Left lung (tissue), 10 donors: ENCODE data around the gene DNMT3A. TPM values are rescaled to one million over a fixed set of nuclear protein-coding genes. Genes with fewer than 3 reads are reported as not detected.

Experiments
- ATAC-seq: fragments of 200-7000 bp; cut with Tn5 transposase; one replicate; pipeline ENCODE4 v1.9.1; 2020; ENCODE audit warnings: moderate library complexity
- DNase-seq, 4 donors: peaks; one replicate each; pipeline ENCODE4 v3.0.0-alpha.2; 2013 to 2020
- H3K27ac ChIP-seq, 2 donors: fragments of 200-600 bp; sonication (generic) in 1 of 2; one replicate each; pipeline versions ENCODE4 v1.5.0 to v1.8.0; 2020 to 2021
- H3K27me3 ChIP-seq, 2 donors: fragments of 200-600 bp; sonication (generic) in 1 of 2; one replicate each; pipeline versions ENCODE4 v1.5.0 to v1.8.0; 2020 to 2021
- H3K36me3 ChIP-seq, 2 donors: fragments of 200-600 bp; sonication (generic) in 1 of 2; one replicate each; pipeline versions ENCODE4 v1.5.0 to v1.8.0; 2020 to 2021
- H3K4me1 ChIP-seq, 2 donors: fragments of 200-600 bp; one replicate each; pipeline ENCODE4 v1.8.0; 2021
- H3K4me3 ChIP-seq, 2 donors: fragments of 200-600 bp; sonication (generic) in 1 of 2; one replicate each; pipeline versions ENCODE4 v1.5.0 to v1.8.0; 2020 to 2021; ENCODE audit warnings: mild to moderate bottlenecking in 1 of 2
- H3K9me3 ChIP-seq, 2 donors: fragments of 200-600 bp; sonication (generic) in 1 of 2; one replicate each; pipeline versions ENCODE4 v1.5.0 to v1.8.0; 2020 to 2021
- CTCF ChIP-seq, 2 donors: fragments of 200-600 bp; sonication (generic) in 1 of 2; IDR thresholded peaks; one replicate each; pipeline versions ENCODE4 v1.5.0 to v1.8.0; 2021; ENCODE audit warnings: antibody characterized with exemption in 2 of 2
- intact Hi-C, 2 donors: fragments of 100-400 bp; cut with DNase I; formaldehyde crosslinking; loops; one replicate each; pipeline versions ENCODE4 v1.11.2 to v1.14.2; 2022
- polyA plus RNA-seq, 6 donors: library from polyadenylated mRNA; unstranded; fragments of 120-200 nt; gene quantifications; one replicate each; pipeline ENCODE4 v1.2.1, GENCODE V29; 2013; ENCODE audit not compliant: insufficient read length in 6 of 6
- total RNA-seq, 2 donors: library from RNA; stranded (reverse); fragmentation: NEBNext Ultra II Directional; extraction: Animal tissue kit (Norgen Biotek cat#: 25700); gene quantifications; one replicate each; pipeline ENCODE4 v1.2.1, GENCODE V29; 2021
- donor health status: DM: no; HTN: yes; CAD: no.
- donor health status: DM: no; HTN: no; CAD: no.

The DNMT3A gene
- total and polyA plus RNA-seq, 8 donors = 37.5 to 123 (median 100) TPM

- Histone ChIP-seq H3K4me1 (peaks cover 15 to 37% of the 10 kb centered on the region in 2 donors), H3K4me3 (no peak overlapping the region), H3K27ac (peak overlapping the region in 1 of 2 donors; percentile 18), H3K9me3 (no peaks in the 10 kb centered on the region), H3K36me3 (no peaks in the 10 kb centered on the region), H3K27me3 (no peaks in the 10 kb centered on the region)
- no peak for TF ChIP-seq CTCF (IDR thresholded peaks at IDR 0.05)
- no peak for ATAC-seq
- no peak for DNase-seq
- intact Hi-C loops = no loop called here
Observed at GRCh38 chr2:25293145-25293544, 48.6 kb downstream of the DNMT3A start.

DNA sequence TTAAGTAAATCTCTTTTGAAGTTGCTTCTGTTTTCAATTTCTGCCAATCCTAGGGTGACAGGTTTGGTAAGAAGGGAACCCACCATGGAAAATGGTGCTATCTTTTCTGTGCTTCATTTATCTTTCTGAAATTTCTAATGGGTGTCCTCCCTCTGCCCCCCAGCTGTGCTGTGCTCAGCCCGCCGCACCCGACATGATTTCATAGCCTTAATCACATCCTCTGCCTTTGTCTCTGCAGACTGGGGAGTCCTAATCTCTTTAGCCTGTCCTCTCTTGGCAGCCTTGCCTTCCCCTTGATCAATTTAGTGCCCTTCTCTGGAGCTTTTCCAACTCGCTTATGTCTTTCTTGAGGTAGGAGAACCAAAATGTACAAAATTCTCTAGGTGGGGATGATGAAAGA is 49.3 kb downstream of the DNMT3A start:
- no peak for TF ChIP-seq CTCF (IDR thresholded peaks at IDR 0.05)
- no peak overlapping the region for H3K27ac ChIP-seq
- H3K4me1 ChIP-seq = peaks cover 15 to 37% of the 10 kb centered on the region in 2 donors

DNA sequence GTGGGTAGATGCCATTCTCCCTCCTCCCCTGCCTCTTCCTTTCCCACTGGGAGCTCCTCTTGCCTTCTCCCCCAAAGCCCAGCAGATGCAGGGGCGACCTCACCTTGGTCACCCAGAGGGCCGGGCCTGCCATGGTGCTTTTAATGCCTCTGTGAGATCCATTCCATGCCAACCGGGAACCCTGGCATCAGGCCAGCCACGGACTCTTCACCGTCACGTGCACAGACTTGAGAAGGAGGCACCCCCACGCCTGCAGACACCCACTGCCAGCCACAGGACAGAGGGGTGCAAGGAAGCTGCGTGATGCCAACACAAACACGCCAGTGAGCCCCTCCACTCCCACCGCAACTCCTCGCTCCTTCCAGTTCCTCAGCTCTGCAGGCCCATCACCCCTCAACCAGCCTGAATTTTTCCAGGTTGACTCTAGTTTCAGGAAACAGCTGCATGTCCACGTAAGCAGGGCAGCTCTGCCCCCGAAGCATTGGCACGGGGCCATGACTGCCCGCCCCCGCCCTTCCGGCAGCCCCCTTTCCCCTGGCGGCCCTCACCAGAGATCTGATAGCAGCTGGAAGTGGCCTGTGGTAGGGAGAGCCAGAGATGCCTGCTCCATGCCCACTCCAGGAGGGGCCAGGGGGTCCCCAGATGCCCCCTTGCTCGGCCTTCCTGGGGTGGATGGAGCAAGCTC is 50.8 kb downstream of the DNMT3A start:
- Histone ChIP-seq H3K27ac (peak overlapping the region in 1 of 2 donors; percentile 55), H3K36me3 (no peaks in the 10 kb centered on the region), H3K27me3 (no peaks in the 10 kb centered on the region), H3K4me1 (peaks cover 15 to 42% of the 10 kb centered on the region in 2 donors), H3K9me3 (no peaks in the 10 kb centered on the region), H3K4me3 (no peak overlapping the region)
- DNase-seq (peak in 1 of 4 donors; percentile 69), ATAC-seq (no peak)
- no peak for TF ChIP-seq CTCF (IDR thresholded peaks at IDR 0.05)
- intact Hi-C loops = no loop called here

More for the DNA sequence above, 49.3 kb downstream of the DNMT3A start:
- Histone ChIP-seq H3K27me3 (no peaks in the 10 kb centered on the region), H3K9me3 (no peaks in the 10 kb centered on the region), H3K4me3 (no peak overlapping the region), H3K36me3 (no peaks in the 10 kb centered on the region)
- intact Hi-C loops = no loop called here
- ATAC-seq = no peak
- DNase-seq = peak in 1 of 4 donors; percentile 25

- no peak for DNase-seq
- Histone ChIP-seq H3K4me1 (peaks cover 0 to 32% of the 10 kb centered on the region in 2 donors), H3K36me3 (peaks cover 0 to 9% of the 10 kb centered on the region in 2 donors), H3K27ac (peak overlapping the region in 1 of 2 donors; percentile 59), H3K27me3 (no peaks in the 10 kb centered on the region), H3K9me3 (no peaks in the 10 kb centered on the region), H3K4me3 (no peak overlapping the region)
- TF ChIP-seq CTCF (IDR thresholded peaks at IDR 0.05) = no peak
- intact Hi-C loops = no loop called here
- no peak for ATAC-seq
Observed at GRCh38 chr2:25286723-25287483, 54.8 kb downstream of the DNMT3A start.

- Histone ChIP-seq H3K27me3 (no peaks in the 10 kb centered on the region), H3K4me1 (peaks cover 0 to 25% of the 10 kb centered on the region in 2 donors), H3K4me3 (no peak overlapping the region), H3K9me3 (no peaks in the 10 kb centered on the region), H3K27ac (peak overlapping the region; percentile 26 to 59), H3K36me3 (peaks cover 0 to 11% of the 10 kb centered on the region in 2 donors)
- ATAC-seq (peak; percentile 76), DNase-seq (no peak)
- TF ChIP-seq CTCF (IDR thresholded peaks at IDR 0.05) = no peak
- intact Hi-C loops = no loop called here
Observed at GRCh38 chr2:25286025-25286400, 55.7 kb downstream of the DNMT3A start.
